ENCODE measurements around the gene EYS. TPM values are rescaled to one million over a fixed set of nuclear protein-coding genes. Genes with fewer than 3 reads are reported as not detected.

Gene EYS
- total RNA-seq, 1 experiment from 2014 or later: not detected

DNA sequence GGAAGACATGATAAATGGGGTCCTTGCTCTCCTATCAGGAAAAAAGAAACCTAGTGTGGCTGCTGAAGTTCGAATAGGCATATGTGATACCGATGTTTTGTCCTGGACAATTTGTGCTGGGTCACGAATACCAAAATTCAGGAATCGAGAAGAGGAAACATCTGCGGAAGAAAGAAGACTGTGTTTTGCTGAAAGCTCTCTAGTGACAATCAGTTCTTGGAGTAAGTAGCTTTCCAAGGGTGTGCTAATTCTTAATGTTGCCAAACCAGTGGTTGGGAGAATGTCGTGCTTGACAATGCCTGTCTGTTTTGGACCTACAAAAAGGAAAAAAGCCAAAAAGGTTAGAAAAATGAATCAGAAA is 1115.4 kb downstream of the EYS start (continued):
- TF ChIP-seq, protein P1, sequence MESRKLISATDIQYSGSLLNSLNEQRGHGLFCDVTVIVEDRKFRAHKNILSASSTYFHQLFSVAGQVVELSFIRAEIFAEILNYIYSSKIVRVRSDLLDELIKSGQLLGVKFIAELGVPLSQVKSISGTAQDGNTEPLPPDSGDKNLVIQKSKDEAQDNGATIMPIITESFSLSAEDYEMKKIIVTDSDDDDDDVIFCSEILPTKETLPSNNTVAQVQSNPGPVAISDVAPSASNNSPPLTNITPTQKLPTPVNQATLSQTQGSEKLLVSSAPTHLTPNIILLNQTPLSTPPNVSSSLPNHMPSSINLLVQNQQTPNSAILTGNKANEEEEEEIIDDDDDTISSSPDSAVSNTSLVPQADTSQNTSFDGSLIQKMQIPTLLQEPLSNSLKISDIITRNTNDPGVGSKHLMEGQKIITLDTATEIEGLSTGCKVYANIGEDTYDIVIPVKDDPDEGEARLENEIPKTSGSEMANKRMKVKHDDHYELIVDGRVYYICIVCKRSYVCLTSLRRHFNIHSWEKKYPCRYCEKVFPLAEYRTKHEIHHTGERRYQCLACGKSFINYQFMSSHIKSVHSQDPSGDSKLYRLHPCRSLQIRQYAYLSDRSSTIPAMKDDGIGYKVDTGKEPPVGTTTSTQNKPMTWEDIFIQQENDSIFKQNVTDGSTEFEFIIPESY (IDR thresholded peaks at IDR 0.05; ENCODE audit: extremely low read depth, insufficient replicate concordance, low read length): no peak
- TF ChIP-seq EGR1 (IDR thresholded peaks at IDR 0.05; ENCODE audit: low read depth) (no peak), ZFX (IDR thresholded peaks at IDR 0.05) (no peak), TCF7L2 (IDR thresholded peaks at IDR 0.05; ENCODE audit: borderline replicate concordance, extremely low read depth, insufficient read depth, insufficient read length) (no peak), CEBPB (IDR thresholded peaks at IDR 0.05; ENCODE audit: low read depth) (no peak), RAD21 (IDR thresholded peaks at IDR 0.05; ENCODE audit: low read depth) (no peak)

DNA sequence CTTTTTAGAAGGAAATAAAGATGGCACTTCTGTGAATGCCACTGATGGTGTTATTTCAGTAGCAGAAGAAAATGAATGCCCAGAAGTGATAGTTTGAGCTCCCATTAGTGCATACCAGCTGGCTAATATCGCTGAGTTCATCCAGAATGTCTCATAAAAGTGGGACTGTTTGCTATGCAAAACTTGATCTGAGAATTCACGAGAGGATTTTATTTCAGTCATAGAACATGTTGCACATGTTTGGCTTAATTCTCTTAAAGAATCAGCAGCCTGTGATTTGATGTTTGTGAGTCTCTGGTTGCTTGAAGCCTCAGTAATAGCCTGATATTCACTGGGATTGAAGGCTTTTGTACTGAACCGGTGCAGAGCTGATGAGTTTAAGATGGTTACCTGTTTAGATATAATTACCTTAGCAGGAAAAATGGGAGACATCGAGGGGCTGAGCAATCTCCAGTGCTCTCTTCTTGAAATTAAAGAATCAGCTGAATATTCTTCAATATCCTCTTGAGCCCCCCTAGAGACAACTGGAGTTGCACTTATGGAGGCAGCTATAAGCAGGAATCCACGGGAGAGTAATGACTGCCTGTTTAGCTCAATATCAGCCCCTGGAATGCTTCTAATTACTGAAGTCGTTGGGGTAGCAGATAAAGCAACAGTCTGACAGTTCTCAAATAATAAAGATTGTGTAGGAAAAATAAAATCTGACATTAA is 1115.9 kb downstream of the EYS start:
- ChIA-PET CTCF (no interaction called here), RAD21 (ENCODE audit: low non-redundant PET in 1 of 2, low total read pairs in 2 of 2, uncharacterized antibody in 2 of 2, unreplicated experiment in 2 of 2) (no interaction called here), POLR2A (no interaction called here)
- no peaks in the 10 kb centered on the region for H3K9me2 ChIP-seq (ENCODE audit: insufficient read depth)
- H3K27me3 ChIP-seq (ENCODE audit: insufficient read depth, low read length): no peaks in the 10 kb centered on the region
- no peak overlapping the region for H2AFZ ChIP-seq (ENCODE audit: low read depth, low read length, poor library complexity, severe bottlenecking)
- TF ChIP-seq POLR2AphosphoS5 (IDR thresholded peaks at IDR 0.05; ENCODE audit: low read depth, low read length) (no peak), EZH2 (IDR thresholded peaks at IDR 0.05) (no peak), ZNF274 (IDR thresholded peaks at IDR 0.05; ENCODE audit: low read depth, low read length) (no peak), ELF1 (IDR thresholded peaks at IDR 0.05; ENCODE audit: borderline replicate concordance, low read depth) (no peak), FOSL1 (IDR thresholded peaks at IDR 0.05; ENCODE audit: low read depth) (no peak), CBX3 (IDR thresholded peaks at IDR 0.05; ENCODE audit: low read depth) (no peak), CEBPB (IDR thresholded peaks at IDR 0.05; ENCODE audit: low read depth) (no peak), EZH2phosphoT487 (IDR thresholded peaks at IDR 0.05; ENCODE audit: borderline replicate concordance) (no peak)
- TF ChIP-seq, protein P2, sequence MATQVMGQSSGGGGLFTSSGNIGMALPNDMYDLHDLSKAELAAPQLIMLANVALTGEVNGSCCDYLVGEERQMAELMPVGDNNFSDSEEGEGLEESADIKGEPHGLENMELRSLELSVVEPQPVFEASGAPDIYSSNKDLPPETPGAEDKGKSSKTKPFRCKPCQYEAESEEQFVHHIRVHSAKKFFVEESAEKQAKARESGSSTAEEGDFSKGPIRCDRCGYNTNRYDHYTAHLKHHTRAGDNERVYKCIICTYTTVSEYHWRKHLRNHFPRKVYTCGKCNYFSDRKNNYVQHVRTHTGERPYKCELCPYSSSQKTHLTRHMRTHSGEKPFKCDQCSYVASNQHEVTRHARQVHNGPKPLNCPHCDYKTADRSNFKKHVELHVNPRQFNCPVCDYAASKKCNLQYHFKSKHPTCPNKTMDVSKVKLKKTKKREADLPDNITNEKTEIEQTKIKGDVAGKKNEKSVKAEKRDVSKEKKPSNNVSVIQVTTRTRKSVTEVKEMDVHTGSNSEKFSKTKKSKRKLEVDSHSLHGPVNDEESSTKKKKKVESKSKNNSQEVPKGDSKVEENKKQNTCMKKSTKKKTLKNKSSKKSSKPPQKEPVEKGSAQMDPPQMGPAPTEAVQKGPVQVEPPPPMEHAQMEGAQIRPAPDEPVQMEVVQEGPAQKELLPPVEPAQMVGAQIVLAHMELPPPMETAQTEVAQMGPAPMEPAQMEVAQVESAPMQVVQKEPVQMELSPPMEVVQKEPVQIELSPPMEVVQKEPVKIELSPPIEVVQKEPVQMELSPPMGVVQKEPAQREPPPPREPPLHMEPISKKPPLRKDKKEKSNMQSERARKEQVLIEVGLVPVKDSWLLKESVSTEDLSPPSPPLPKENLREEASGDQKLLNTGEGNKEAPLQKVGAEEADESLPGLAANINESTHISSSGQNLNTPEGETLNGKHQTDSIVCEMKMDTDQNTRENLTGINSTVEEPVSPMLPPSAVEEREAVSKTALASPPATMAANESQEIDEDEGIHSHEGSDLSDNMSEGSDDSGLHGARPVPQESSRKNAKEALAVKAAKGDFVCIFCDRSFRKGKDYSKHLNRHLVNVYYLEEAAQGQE (IDR thresholded peaks at IDR 0.05; ENCODE audit: low read depth): no peak
- no TSS peak for BruUV-seq (replicated peaks)
- H3K9ac ChIP-seq (ENCODE audit: low read length): no peak overlapping the region
- no peaks in the 10 kb centered on the region for H3K4me1 ChIP-seq (ENCODE audit: control insufficient read depth in 1 of 2, insufficient read depth in 2 of 2, low read length in 2 of 2)
- H4K20me1 ChIP-seq (ENCODE audit: insufficient read depth): no peaks in the 10 kb centered on the region
- no peaks in the 10 kb centered on the region for H3K79me2 ChIP-seq (ENCODE audit: insufficient read depth, low read length)
- H3K9me3 ChIP-seq (ENCODE audit: control insufficient read depth in 1 of 2, insufficient read depth in 1 of 2, low read depth in 1 of 2, low read length in 2 of 2): peaks cover 0 to 20% of the 10 kb centered on the region in 2 experiments; a peak in 2 of 4 replicates
- no peak overlapping the region for H3K4me2 ChIP-seq (ENCODE audit: low read length)
- no peaks in the 10 kb centered on the region for H3K36me3 ChIP-seq (ENCODE audit: control insufficient read depth in 1 of 2, insufficient read depth in 2 of 2, low read length in 2 of 2)
- DNase-seq (ENCODE audit: low read depth, low spot score) (no peak), ATAC-seq (no peak)
- no peak overlapping the region for H3K27ac ChIP-seq (ENCODE audit: low read depth, low read length)
- intact Hi-C loops (cut with micrococcal nuclease): no loop called here
- H3K4me3 ChIP-seq (replicated peaks in 1 of 2; ENCODE audit: low read depth in 1 of 2, low read length in 2 of 2): no peak overlapping the region
